GM12872 (cell line): ENCODE results near the gene NPW.

ENCODE experiments used
- TF ChIP-seq, protein P1 (sequence below): IDR thresholded peaks from 3 replicates; pipeline ENCODE4 v1.5.1; 2011; ENCODE audit warnings: low read depth, mild to moderate bottlenecking, low read length, moderate library complexity; ENCODE audit not compliant: insufficient read depth

NPW gene

DNA sequence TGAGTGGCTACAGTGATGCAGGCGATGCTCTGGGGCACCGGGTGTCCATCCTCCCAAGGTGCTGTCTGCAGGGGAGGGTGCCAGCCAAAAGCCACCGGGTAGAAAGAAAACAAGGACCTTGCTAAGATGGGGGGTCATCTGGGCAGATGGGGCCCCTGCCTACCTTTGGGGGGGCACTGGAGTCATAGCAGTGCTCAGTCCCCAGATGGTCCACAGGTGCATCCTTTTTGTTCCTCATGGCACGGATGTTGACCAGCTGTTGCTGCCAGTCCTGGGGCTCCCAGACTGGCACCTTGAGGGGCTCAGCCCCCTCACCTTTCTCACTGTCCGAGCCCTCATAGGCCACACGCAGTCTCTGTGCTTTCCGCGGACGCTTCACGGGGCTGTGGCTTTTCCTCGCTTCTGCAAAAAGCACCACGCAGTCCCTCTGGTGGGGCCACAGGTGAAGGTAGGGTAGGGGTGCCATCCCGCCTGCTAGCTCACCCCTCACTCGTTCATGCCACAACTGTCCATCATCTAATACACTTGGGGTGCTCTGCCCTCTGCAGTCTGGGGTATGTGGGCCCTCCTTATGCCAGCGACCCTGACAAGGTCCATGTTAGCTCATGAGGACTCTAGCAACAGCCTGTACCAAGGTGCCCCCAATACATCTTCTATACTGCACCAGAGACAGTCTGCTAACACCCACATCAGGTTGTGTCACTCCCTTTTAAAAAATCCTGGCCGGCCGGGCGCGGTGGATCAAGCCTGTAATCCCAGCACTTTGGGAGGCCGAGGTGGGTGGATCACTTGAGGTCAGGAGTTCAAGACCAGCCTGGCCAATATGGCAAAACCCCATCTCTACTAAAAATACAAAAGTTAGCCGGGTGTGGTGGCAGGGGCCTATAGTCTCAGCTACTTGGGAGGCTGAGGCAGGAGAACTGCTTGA is 26.6 kb downstream of the NPW start:
- TF ChIP-seq, protein P1, sequence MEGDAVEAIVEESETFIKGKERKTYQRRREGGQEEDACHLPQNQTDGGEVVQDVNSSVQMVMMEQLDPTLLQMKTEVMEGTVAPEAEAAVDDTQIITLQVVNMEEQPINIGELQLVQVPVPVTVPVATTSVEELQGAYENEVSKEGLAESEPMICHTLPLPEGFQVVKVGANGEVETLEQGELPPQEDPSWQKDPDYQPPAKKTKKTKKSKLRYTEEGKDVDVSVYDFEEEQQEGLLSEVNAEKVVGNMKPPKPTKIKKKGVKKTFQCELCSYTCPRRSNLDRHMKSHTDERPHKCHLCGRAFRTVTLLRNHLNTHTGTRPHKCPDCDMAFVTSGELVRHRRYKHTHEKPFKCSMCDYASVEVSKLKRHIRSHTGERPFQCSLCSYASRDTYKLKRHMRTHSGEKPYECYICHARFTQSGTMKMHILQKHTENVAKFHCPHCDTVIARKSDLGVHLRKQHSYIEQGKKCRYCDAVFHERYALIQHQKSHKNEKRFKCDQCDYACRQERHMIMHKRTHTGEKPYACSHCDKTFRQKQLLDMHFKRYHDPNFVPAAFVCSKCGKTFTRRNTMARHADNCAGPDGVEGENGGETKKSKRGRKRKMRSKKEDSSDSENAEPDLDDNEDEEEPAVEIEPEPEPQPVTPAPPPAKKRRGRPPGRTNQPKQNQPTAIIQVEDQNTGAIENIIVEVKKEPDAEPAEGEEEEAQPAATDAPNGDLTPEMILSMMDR = no peak

DNA sequence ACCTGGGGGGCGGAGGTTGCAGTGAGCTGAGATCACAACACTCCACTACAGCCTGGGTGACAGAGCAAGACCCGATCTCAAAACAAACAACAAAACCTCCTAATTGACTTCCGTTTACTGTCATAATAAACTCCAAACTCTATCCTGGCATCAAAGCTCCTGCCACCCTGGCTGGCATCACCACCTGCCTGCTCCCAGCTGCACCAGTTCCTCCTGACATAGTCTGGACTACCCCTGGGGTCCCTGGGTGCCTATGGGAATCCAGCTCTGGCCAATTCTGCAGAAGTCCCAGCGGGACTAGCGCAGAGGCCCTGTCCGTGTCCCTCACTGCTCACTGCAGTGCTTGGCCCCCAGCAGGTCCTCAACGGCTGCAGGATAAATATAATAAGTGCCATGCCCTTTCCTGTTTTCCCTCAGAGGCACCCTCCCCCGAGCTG is 27.3 kb downstream of the NPW start:
- TF ChIP-seq, protein P1 = no peak

DNA sequence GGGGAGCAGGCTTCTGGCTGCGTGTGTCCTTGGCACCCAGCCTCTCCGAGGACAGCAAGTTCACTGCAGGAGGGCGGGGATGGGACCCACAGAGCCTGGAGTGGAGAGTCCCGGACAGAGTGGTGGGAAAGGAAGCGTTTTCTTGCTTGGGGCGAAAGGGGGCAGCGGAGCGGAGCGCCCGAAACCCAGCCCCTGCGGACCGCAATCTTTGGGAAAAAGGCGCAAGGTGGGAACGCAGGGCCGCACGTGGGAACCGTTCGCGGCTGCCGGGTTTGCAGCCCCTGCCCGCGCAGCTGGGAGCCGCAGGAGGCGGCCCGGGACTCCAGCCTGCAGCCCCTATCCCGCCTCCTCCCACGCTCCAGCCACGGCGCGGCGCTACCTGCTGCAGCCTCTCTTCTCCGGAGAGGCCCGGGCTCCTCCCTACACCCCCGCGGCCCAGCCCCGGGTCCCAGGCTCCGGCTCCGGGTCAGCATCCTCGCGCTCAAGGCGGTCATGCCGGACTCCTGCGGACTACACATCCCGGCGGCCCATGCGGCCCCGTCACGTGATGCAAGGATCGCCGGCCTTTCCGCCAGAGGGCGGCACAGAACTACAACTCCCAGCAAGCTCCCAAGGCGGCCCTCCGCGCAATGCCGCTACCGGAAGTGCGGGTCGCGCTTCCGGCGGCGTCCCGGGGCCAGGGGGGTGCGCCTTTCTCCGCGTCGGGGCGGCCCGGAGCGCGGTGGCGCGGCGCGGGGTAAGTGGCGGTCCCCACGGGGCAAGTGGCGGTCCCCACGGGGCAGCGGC is 27.9 kb downstream of the NPW start, which contains the start of the genes NTHL1 and TSC2:
Gene NTHL1 (minus strand): TSS at position 505 of the 786 bp plus-strand sequence. CDS start 11 bp downstream, at position 494.
Gene TSC2 (plus strand): TSS at position 656 of the 786 bp plus-strand sequence. CDS start 631 bp downstream, outside the sequence.
- TF ChIP-seq, protein P1 = 0 out of 3 replicates have a peak, but pooled peaks have one; percentile 15

DNA sequence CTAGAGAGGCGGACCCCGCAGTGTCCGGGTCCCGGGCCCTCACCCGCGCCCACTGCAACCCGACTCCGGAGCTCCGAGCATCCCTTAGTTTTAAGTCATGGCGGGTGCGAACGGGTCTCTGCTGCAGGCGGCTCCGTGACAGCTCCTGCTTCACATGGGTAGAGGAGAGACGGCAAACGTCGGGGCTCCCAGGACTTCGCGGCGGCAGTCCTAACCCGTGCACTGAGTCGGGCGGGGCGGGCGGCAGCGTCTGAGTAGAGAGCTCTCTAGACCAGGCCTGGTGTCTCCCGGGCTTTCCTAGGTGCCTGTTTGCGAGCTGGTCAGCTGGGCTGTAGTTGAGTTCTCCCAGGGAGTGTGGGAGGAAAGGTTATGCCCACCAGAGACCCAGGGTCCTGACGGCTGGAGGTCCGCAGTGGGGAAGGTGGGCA is 28.5 kb downstream of the NPW start:
- TF ChIP-seq, protein P1 = no peak

DNA sequence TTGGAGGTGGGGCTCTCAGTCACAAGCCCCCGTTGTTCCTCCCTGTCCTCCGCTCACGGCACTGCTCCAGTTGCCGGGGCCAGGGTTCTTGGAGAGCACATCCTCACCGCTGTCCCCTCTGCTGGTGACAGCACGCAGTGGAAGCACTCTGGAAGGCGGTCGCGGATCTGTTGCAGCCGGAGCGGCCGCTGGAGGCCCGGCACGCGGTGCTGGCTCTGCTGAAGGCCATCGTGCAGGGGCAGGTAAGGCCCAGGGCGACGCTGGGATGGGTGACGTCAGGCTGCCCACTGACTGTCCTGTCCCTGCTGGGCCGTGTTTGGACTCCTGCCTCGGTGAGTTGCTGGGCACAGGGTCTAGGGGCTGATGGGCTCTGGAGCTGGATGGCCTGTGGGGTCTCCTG is 33.6 kb downstream of the NPW start:
- TF ChIP-seq, protein P1 = no peak

DNA sequence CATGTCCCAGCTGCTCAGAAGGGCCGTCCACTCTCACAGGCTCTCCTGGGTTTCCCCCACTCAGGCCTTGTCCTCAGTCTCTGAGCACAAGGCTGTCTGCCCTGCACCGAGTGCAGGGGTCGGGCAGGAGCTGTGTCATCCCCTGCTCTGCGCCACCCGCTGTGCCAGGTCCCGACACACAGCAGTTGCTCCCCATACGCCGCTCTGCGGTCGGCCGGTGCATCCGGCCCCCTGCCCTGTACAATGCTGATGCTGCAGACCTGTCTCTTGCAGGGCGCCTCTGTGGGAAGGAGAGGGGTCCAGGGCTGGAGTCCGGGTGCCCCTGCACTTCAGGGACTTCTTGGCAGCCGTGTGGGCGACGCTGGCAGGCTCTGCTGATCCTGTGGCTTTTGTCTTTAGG is 34.3 kb downstream of the NPW start:
- TF ChIP-seq, protein P1 = no peak
